Right lobe of liver (tissue), 4 donors: ENCODE measurements around the gene SNX5.

Experiments used
- POLR2A ChIP-seq: fragments of 450-650 bp; IDR thresholded peaks from one replicate; pipeline ENCODE4 v1.6.1; 2017; ENCODE audit warnings: antibody characterized with exemption, mild to moderate bottlenecking
- TF ChIP-seq, protein P1 (sequence below), 4 donors: fragments of 200-600 bp in 3 of 4; fragments of 450-650 bp in 1 of 4; IDR thresholded peaks; one replicate each; pipeline versions ENCODE4 v1.5.1 to v1.8.0; 2016 to 2022; ENCODE audit warnings: antibody characterized with exemption in 4 of 4, mild to moderate bottlenecking in 2 of 4
- donor health status: DM: no; HTN: no; CAD: no.
- donor health status: DM: no; HTN: no; CAD: no.
- donor health status: DM: no; HTN: yes; CAD: no.

DNA sequence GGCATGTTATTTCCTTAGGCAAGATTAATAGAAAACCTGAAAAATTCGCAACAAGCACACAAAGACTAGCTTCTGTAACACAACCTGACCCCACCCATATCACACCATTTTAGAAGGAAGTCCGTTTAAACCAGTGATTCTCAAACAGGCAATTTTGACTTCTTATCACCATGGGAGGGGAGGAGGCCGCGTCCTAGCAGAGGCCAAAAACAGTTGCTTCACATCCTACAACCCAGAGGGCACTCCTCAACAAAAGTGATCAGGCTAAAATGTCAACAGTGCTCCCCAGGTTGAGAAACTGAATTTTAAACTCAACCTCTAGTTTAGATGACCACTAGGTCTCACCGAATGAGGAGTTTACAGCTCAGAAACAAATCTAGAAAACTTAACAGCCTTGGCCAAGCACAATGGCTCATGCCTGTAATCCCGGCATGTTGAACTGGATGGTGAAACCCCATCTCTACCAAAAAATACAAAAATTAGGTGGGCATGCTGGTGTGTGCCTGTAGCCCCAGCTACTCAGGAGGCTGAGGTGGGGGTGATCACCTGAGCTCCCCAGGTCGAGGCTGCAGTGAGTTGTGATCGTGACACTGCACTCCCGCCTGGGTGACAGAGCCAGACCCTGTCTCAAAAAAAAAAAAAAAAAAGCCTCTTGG lies 3.4 kb downstream of the SNX5 start:
- no peak for TF ChIP-seq POLR2A
- TF ChIP-seq, protein P1, sequence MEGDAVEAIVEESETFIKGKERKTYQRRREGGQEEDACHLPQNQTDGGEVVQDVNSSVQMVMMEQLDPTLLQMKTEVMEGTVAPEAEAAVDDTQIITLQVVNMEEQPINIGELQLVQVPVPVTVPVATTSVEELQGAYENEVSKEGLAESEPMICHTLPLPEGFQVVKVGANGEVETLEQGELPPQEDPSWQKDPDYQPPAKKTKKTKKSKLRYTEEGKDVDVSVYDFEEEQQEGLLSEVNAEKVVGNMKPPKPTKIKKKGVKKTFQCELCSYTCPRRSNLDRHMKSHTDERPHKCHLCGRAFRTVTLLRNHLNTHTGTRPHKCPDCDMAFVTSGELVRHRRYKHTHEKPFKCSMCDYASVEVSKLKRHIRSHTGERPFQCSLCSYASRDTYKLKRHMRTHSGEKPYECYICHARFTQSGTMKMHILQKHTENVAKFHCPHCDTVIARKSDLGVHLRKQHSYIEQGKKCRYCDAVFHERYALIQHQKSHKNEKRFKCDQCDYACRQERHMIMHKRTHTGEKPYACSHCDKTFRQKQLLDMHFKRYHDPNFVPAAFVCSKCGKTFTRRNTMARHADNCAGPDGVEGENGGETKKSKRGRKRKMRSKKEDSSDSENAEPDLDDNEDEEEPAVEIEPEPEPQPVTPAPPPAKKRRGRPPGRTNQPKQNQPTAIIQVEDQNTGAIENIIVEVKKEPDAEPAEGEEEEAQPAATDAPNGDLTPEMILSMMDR (IDR thresholded peaks at IDR 0.05) = no peak
